Left renal cortex interstitium (tissue), 4 donors: Measurements from ENCODE around the gene AKAP6. TPM values are rescaled to one million over a fixed set of nuclear protein-coding genes. Genes with fewer than 3 reads are reported as not detected.

Source experiments
- DNase-seq, 4 donors: peaks; one replicate each; pipeline ENCODE4 v3.0.0-alpha.2; 2013; ENCODE audit warnings: low read depth in 4 of 4, low spot score in 2 of 4, missing footprints in 1 of 4
- polyA plus RNA-seq, 4 donors: library from polyadenylated mRNA; unstranded; fragments of 120-200 nt; gene quantifications; one replicate each; pipeline ENCODE4 v1.2.1, GENCODE V29; 2013; ENCODE audit not compliant: insufficient read length in 4 of 4

The AKAP6 gene
- polyA plus RNA-seq, 4 donors: 1.8 to 3.6 (median 3.1) TPM

- no peak for DNase-seq
Measured at GRCh38 chr14:32827514-32827913, 498.4 kb downstream of the AKAP6 start.

DNA sequence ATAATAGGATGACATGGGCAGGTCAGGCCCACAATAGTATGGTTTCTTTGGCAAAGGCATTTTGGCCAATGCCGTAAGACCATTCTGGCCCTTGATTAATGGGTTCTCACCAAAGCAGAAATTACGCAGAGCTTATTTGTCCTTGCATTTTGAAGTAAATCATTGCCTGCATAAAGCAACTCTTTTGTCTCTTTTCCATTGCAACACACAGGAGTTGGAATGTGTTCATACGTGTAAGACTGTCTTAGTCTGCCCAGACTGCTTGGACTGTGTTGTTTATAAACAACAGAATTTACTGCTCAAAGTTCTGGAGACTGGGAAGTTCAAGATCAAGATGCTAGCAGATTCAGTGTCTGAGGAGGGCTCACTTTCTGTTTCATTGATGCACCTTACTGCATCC, 506.8 kb downstream of the AKAP6 start:
- DNase-seq: no peak

GRCh38 chr14:32841698-32842097, 512.6 kb downstream of the AKAP6 start:
- no peak for DNase-seq

DNA sequence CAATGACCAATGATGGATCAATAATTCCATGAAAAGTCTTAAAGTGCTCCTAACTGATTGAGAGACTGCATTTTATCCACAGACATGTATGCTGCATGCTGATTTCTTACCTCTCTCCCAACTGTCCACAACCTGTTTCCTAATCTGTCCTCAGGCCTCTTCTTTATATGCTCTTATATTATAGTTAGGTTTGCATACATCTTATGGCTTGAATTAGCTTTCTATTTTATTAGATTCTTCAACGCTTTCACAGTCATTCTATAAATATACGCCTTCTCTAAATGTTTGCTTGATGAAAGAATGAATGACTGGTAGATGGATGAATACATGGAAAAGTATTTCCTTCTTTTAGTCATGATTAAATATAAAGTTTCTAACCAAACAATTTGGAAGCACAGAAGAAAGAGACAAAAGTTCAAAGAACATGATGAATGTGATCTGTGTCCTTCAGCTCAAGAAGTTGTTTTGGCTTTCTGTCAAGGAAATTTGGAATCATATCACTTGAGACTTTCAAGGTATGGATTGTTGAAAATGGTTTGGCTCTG, 517.8 kb downstream of the AKAP6 start:
- no peak for DNase-seq

DNA sequence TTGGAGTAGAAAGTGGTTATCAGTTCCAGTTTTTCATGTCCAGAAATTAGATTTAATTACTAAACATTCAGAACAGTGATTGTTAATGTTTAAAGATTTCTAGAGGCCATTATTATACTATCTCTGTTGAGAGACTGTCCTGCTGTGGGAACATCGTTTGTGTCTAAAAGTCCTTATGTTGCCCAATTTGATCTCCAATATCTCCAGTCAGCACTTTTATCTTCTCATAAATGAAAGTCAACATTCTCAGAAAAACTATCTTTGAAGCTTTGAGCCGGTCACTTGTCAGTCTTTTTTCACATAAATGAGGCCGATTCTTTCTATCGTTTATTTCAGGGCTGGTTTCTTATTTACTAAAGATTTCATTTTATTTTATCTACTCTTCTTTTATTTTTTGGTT, 518.8 kb downstream of the AKAP6 start:
- DNase-seq: no peak

DNA sequence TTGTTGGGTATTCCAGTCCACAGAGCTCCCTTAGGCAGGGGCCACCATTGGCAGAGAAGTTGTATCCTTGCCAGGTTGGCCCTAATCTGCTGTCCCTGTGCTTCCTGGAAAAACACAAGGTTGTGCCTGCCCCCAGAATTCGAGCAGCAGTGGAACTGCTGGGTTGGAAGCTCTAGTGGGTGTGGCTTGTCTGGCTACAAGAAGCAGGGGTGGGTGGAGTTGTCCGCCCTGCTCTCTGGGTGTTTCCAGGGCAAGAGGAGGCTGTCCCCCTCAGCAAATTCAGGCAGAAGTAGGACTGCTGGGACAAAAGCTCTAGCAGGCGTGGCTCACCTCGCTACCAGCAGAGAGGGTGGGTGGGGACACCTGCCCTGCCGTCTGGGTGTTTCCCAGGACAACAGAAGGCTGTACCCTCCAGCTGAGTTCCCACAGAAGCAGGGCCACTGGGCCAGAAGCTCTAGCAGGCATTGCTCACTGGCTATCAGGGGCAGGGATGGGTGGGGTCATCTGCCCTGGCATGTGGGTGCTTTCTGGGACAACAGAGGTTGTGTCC, 536.8 kb downstream of the AKAP6 start:
- DNase-seq: no peak

DNA sequence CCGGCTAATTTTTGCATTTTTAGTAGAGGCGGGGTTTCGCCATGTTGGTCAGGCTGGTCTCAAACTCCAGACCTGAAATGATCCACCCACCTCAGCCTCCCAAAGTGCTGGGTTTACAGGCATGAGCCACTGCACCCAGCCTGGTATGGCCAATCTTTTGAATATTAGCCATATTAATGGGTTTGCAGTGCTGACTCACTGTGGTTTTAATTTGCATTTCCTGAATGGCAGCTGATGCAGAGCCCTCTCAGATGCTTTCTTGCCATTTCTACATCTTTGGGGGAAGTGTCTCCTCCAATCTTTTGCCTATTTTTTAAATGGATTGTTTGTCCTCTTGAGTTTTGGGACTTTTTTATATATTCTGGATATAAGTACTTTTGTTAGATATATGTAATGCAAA, 554.1 kb downstream of the AKAP6 start:
- no peak for DNase-seq

Other genes with a start within 250 kb of the AKAP6 start
- not detected for gene RNU6-7, start 127.3 kb upstream of the AKAP6 start, polyA plus RNA-seq
- not detected for gene RNU6-8, start 126.0 kb upstream of the AKAP6 start, polyA plus RNA-seq